HG03064 (cell line): ENCODE measurements around the gene PDX1.

Experiments
- ATAC-seq: cut with Tn5 transposase; IDR thresholded peaks from one replicate; pipeline ENCODE4 v1.9.1; 2021; ENCODE audit warnings: low read depth; ENCODE audit not compliant: unreplicated experiment

PDX1 gene

GRCh38 chr13:27919934-27920676 lies at the start of gene PDX1:
Gene PDX1, plus strand, starts transcription at chr13:27920000. Its CDS starts 139 bp downstream, at chr13:27920139.
- no peak for ATAC-seq

GRCh38 chr13:27878274-27878673 lies 41.5 kb upstream of the PDX1 start:
- no peak for ATAC-seq

GRCh38 chr13:27889471-27889870 lies 30.3 kb upstream of the PDX1 start:
- ATAC-seq = no peak

GRCh38 chr13:27896726-27897125 lies 23.1 kb upstream of the PDX1 start:
- ATAC-seq = no peak

- no peak for ATAC-seq
Observed at GRCh38 chr13:27904719-27905118, 15.1 kb upstream of the PDX1 start.

GRCh38 chr13:27905650-27906049 lies 14.2 kb upstream of the PDX1 start:
- no peak for ATAC-seq

- ATAC-seq = no peak
Observed at GRCh38 chr13:27907121-27907787, 12.5 kb upstream of the PDX1 start.

GRCh38 chr13:27909378-27909777 lies 10.4 kb upstream of the PDX1 start:
- no peak for ATAC-seq

GRCh38 chr13:27911521-27911920 lies 8.3 kb upstream of the PDX1 start:
- no peak for ATAC-seq

- no peak for ATAC-seq
Observed at GRCh38 chr13:27913160-27913559, 6.6 kb upstream of the PDX1 start.

GRCh38 chr13:27915301-27916207 lies 4.2 kb upstream of the PDX1 start:
- no peak for ATAC-seq

GRCh38 chr13:27917121-27917947 lies 2.5 kb upstream of the PDX1 start:
- no peak for ATAC-seq

GRCh38 chr13:27918041-27918917 lies 1.5 kb upstream of the PDX1 start:
- ATAC-seq = no peak

GRCh38 chr13:27918918-27919658 lies 712 bp upstream of the PDX1 start:
- ATAC-seq = no peak

GRCh38 chr13:27919659-27919933 lies 204 bp upstream of the PDX1 start:
- no peak for ATAC-seq

GRCh38 chr13:27920677-27921420 lies 1.0 kb downstream of the PDX1 start:
- no peak for ATAC-seq

GRCh38 chr13:27921421-27921960 lies 1.7 kb downstream of the PDX1 start:
- no peak for ATAC-seq
